Aorta (tissue), 5 donors: ENCODE data around the gene RGS7. TPM values are rescaled to one million over a fixed set of nuclear protein-coding genes. Genes with fewer than 3 reads are reported as not detected.

ENCODE experiments used
- ATAC-seq: fragments of 200-7000 bp; cut with Tn5 transposase; one replicate; pipeline ENCODE4 v1.9.1; 2022; ENCODE audit warnings: moderate library complexity; ENCODE audit not compliant: low FRiP score
- DNase-seq, 2 donors: peaks; one replicate each; pipeline ENCODE4 v3.0.0-alpha.2; 2020
- H3K27ac ChIP-seq, 2 donors: one replicate each; pipeline ENCODE4 v1.5.1; 2013; ENCODE audit warnings: low read length in 2 of 2, mild to moderate bottlenecking in 2 of 2, moderate library complexity in 2 of 2, control low read depth in 1 of 2, inconsistent platforms in 1 of 2, low read depth in 1 of 2
- H3K27me3 ChIP-seq, 2 donors: one replicate each; pipeline ENCODE4 v1.6.1; 2013; ENCODE audit warnings: control low read depth in 1 of 2, low read length in 1 of 2, mild to moderate bottlenecking in 1 of 2, moderate library complexity in 1 of 2; ENCODE audit not compliant: insufficient read depth in 2 of 2, control insufficient read depth in 1 of 2
- H3K36me3 ChIP-seq, 2 donors: one replicate each; pipeline ENCODE4 v1.6.1; 2013; ENCODE audit warnings: control low read depth in 1 of 2, low read length in 1 of 2, mild to moderate bottlenecking in 1 of 2; ENCODE audit not compliant: insufficient read depth in 2 of 2, control insufficient read depth in 1 of 2
- H3K4me1 ChIP-seq, 2 donors: one replicate each; pipeline ENCODE4 v1.6.1; 2013; ENCODE audit warnings: low read length in 2 of 2, control low read depth in 1 of 2, mild to moderate bottlenecking in 1 of 2, moderate library complexity in 1 of 2; ENCODE audit not compliant: insufficient read depth in 2 of 2, control insufficient read depth in 1 of 2
- H3K4me3 ChIP-seq, 2 donors: one replicate each; pipeline ENCODE4 v1.5.1; 2013; ENCODE audit warnings: low read length in 2 of 2, control low read depth in 1 of 2, mild to moderate bottlenecking in 1 of 2
- H3K9me3 ChIP-seq: one replicate; pipeline ENCODE4 v1.6.1; 2013; ENCODE audit warnings: mild to moderate bottlenecking, low read length; ENCODE audit not compliant: control insufficient read depth
- WGBS, 2 donors: extraction: QIAGEN DNeasy Blood & Tissue Kit; methylation state at CpG; one replicate each; pipeline ENCODE4 v1.1.7; 2013; 5-methylcytosine and 5-hydroxymethylcytosine counted together
- intact Hi-C, 2 donors: fragments of 100-400 bp; cut with DNase I; formaldehyde crosslinking; loops; one replicate each; pipeline versions ENCODE4 v1.14.2 to v1.15.0; 2022
- polyA plus RNA-seq, 2 donors: library from polyadenylated mRNA; stranded (reverse); fragments of 200-250 nt; gene quantifications; one replicate each; pipeline ENCODE4 v1.2.3, GENCODE V29; 2013
- total RNA-seq, 2 donors: library from RNA; stranded (reverse); fragmentation: NEBNext Ultra II Directional; extraction: Animal tissue kit (Norgen Biotek cat#: 25700); gene quantifications; one replicate each; pipeline ENCODE4 v1.2.1, GENCODE V29; 2021
- donor health status: healthy with polysubstance abuse.
- donor health status: Bipolar disorder and iron deficiency.
- donor health status: DM: no; HTN: no; CAD: no.
- donor health status: DM: no; HTN: no; CAD: no.
- donor health status: DM: yes; HTN: yes; CAD: no.

RGS7 gene
- total and polyA plus RNA-seq, 4 donors: not detected

DNA sequence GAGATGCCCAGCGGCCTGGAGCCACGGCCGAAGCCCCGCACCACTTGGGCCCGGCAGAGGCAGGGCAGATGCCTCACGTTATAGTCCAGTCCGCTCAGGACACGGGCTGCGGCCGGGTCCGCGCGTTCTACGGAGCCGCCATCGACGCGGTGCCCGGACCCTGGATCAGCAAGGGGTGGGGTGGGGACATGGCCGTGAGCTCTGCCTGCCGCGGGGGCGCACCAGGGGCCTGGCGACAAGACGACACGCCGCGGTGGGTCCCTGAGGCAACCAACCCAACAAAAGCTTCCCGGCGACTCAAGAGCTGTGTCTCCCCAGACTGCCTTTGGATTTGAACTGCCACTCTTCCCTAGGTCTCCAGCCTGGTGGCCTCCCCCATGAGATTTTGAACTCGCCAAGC lies 533.6 kb downstream of the RGS7 start:
- WGBS, 2 donors: 95 to 96% methylated on average over 31 of the region's 31 CpGs
- ATAC-seq: peak; percentile 52
- Histone ChIP-seq H3K9me3 (no peaks in the 10 kb centered on the region), H3K4me3 (no peak overlapping the region), H3K27ac (no peak overlapping the region), H3K36me3 (no peaks in the 10 kb centered on the region), H3K27me3 (no peaks in the 10 kb centered on the region), H3K4me1 (no peaks in the 10 kb centered on the region)
- intact Hi-C loops: no loop called here
- DNase-seq: no peak

GRCh38 chr1:240821925-240822324 lies 535.1 kb downstream of the RGS7 start:
- WGBS, 2 donors: 94 to 95% methylated on average over 2 of the region's 2 CpGs
- no peaks in the 10 kb centered on the region for H3K36me3 ChIP-seq
- no peaks in the 10 kb centered on the region for H3K9me3 ChIP-seq
- no peaks in the 10 kb centered on the region for H3K4me1 ChIP-seq
- ATAC-seq (no peak), DNase-seq (no peak)
- intact Hi-C loops: no loop called here
- no peak overlapping the region for H3K27ac ChIP-seq
- no peaks in the 10 kb centered on the region for H3K27me3 ChIP-seq
- H3K4me3 ChIP-seq: no peak overlapping the region

- DNase-seq: no peak
- 8 to 39% methylated on average over 3 of the region's 3 CpGs for WGBS, 2 donors
- Histone ChIP-seq H3K9me3 (no peaks in the 10 kb centered on the region), H3K27ac (no peak overlapping the region), H3K4me1 (no peaks in the 10 kb centered on the region), H3K4me3 (no peak overlapping the region), H3K27me3 (no peaks in the 10 kb centered on the region), H3K36me3 (no peaks in the 10 kb centered on the region)
- ATAC-seq: no peak
- intact Hi-C loops: no loop called here
These were observed 536.2 kb downstream of the RGS7 start for GRCh38 chr1:240820816-240821215.

DNA sequence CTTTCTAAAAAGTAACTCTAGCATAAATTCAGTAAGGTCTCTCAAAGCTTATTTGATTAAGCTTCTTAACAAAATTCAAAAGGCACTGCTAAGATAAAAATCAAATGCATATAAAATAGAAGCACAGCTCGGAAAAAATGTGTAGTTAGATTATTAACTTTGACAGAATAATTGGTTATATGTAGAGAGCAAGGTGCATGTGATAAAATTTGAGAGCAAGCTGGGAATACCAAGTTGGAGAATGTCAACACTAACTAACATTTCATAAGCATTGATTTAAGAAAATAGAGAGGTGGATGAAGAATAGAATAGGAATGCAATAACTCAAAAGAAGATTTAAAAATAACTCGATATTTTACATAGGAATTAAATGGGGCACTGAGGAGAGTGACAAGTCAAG lies 540.5 kb downstream of the RGS7 start:
- no peak for ATAC-seq
- Histone ChIP-seq H3K4me1 (no peaks in the 10 kb centered on the region), H3K27ac (no peak overlapping the region), H3K36me3 (no peaks in the 10 kb centered on the region), H3K9me3 (no peaks in the 10 kb centered on the region), H3K4me3 (no peak overlapping the region), H3K27me3 (no peaks in the 10 kb centered on the region)
- intact Hi-C loops: no loop called here
- WGBS, 2 donors: 61 to 69% methylated on average over 2 of the region's 2 CpGs
- DNase-seq: no peak

GRCh38 chr1:240813720-240814119 lies 543.3 kb downstream of the RGS7 start:
- WGBS, 2 donors: 86 to 89% methylated on average over 2 of the region's 2 CpGs

DNA sequence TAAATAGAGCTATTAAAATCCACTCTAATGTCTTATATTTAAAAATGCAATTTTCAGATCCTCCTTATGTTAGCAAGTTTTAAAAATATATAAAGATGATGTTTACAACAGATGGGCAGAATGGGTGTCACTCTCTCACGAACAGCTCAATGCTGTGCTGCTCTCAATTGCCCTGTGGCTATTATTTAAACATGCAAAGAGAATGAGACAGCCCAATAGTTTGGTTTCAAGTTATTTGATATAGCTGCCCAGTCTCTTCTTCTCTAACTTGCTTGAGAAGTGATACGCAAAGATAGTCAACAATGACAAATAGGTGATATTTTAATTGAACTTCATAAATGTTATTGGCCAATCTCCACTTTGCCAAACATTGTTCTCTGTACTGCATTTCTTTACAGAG lies 545.7 kb downstream of the RGS7 start:
- no peak for DNase-seq
- no peaks in the 10 kb centered on the region for H3K36me3 ChIP-seq
- H3K27me3 ChIP-seq: no peaks in the 10 kb centered on the region
- ATAC-seq: no peak
- intact Hi-C loops: no loop called here
- no peak overlapping the region for H3K27ac ChIP-seq
- no peaks in the 10 kb centered on the region for H3K4me1 ChIP-seq
- H3K4me3 ChIP-seq: no peak overlapping the region
- no peaks in the 10 kb centered on the region for H3K9me3 ChIP-seq
- 82% methylated on average over 2 of the region's 2 CpGs for WGBS, 2 donors

More at GRCh38 chr1:240813720-240814119, 543.3 kb downstream of the RGS7 start:
- Histone ChIP-seq H3K27me3 (no peaks in the 10 kb centered on the region), H3K9me3 (no peaks in the 10 kb centered on the region), H3K27ac (no peak overlapping the region), H3K4me3 (no peak overlapping the region), H3K36me3 (no peaks in the 10 kb centered on the region), H3K4me1 (no peaks in the 10 kb centered on the region)
- DNase-seq (no peak), ATAC-seq (no peak)
- intact Hi-C loops: no loop called here

- ATAC-seq: no peak
- WGBS, 2 donors: 57 to 78% methylated on average over 1 of the region's 1 CpG
These were observed 548.6 kb downstream of the RGS7 start for GRCh38 chr1:240808381-240808780.

GRCh38 chr1:240806200-240806745 lies 550.7 kb downstream of the RGS7 start:
- WGBS, 2 donors: 86 to 87% methylated on average over 5 of the region's 5 CpGs
- intact Hi-C loops: no loop called here
- Histone ChIP-seq H3K9me3 (no peaks in the 10 kb centered on the region), H3K4me1 (no peaks in the 10 kb centered on the region), H3K27ac (no peak overlapping the region), H3K4me3 (no peak overlapping the region), H3K36me3 (no peaks in the 10 kb centered on the region), H3K27me3 (no peaks in the 10 kb centered on the region)
- no peak for DNase-seq
- no peak for ATAC-seq

More at GRCh38 chr1:240808381-240808780, 548.6 kb downstream of the RGS7 start:
- intact Hi-C loops: no loop called here
- Histone ChIP-seq H3K4me1 (no peaks in the 10 kb centered on the region), H3K27me3 (no peaks in the 10 kb centered on the region), H3K27ac (no peak overlapping the region), H3K36me3 (no peaks in the 10 kb centered on the region), H3K9me3 (no peaks in the 10 kb centered on the region), H3K4me3 (no peak overlapping the region)
- DNase-seq: no peak

DNA sequence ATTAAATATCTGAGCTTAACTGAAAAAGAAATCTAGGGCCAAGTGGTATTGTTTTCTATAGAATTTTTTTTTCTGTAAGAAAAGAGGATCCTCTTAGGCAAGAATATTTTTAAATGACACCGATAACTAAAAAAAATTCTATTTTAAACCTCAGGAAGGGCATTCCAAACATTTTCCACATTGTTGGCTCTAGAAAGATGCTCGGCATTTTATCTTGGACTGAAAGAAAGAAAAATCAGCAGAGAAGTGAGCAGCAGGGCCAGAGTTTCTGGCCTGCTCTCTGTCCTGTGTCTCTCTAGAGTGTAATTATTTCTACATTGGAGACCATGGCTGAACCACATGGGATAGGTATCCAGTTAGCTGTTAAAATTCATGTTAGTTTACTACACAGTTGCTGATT lies 552.5 kb downstream of the RGS7 start:
- 5 to 7% methylated on average over 2 of the region's 2 CpGs for WGBS, 2 donors
- intact Hi-C loops: no loop called here
- Histone ChIP-seq H3K36me3 (no peaks in the 10 kb centered on the region), H3K4me3 (no peak overlapping the region), H3K9me3 (no peaks in the 10 kb centered on the region), H3K27me3 (no peaks in the 10 kb centered on the region), H3K27ac (no peak overlapping the region), H3K4me1 (no peaks in the 10 kb centered on the region)
- DNase-seq: no peak
- no peak for ATAC-seq
